BLaER1 (cell line): ENCODE data around the gene MARF1.
A peak's percentile ranks its signal among the peaks of the same experiment; 100 is the strongest.
"Not testable (repeated sequence)": the region's sequence is repeated elsewhere in the genome, so short reads cannot be mapped to it uniquely, and the experiment has no call there.

Source experiments
- H3K27ac ChIP-seq: shearing (Covaris generic); formaldehyde crosslinking; 2 replicates; pipeline ENCODE4 v1.8.1; 2022
- H3K27me3 ChIP-seq: shearing (Covaris generic); formaldehyde crosslinking; 2 replicates; pipeline ENCODE4 v1.8.1; 2022
- H3K36me3 ChIP-seq: shearing (Covaris generic); formaldehyde crosslinking; 2 replicates; pipeline ENCODE4 v1.8.1; 2022
- H3K4me1 ChIP-seq: shearing (Covaris generic); formaldehyde crosslinking; 2 replicates; pipeline ENCODE4 v1.8.1; 2022
- H3K4me2 ChIP-seq: shearing (Covaris generic); formaldehyde crosslinking; 2 replicates; pipeline ENCODE4 v1.8.1; 2022
- H3K4me3 ChIP-seq: shearing (Covaris generic); formaldehyde crosslinking; 2 replicates; pipeline ENCODE4 v1.8.1; 2022
- H3K9ac ChIP-seq: shearing (Covaris generic); formaldehyde crosslinking; 2 replicates; pipeline ENCODE4 v1.8.1; 2022
- H3K9me3 ChIP-seq: shearing (Covaris generic); formaldehyde crosslinking; 2 replicates; pipeline ENCODE4 v1.8.1; 2022
- H4K20me1 ChIP-seq: shearing (Covaris generic); formaldehyde crosslinking; 2 replicates; pipeline ENCODE4 v1.8.1; 2022
- Cebpa-rat ChIP-seq: shearing (Covaris generic); IDR thresholded peaks from 2 replicates; pipeline ENCODE4 v1.8.1; 2022

Gene MARF1

DNA sequence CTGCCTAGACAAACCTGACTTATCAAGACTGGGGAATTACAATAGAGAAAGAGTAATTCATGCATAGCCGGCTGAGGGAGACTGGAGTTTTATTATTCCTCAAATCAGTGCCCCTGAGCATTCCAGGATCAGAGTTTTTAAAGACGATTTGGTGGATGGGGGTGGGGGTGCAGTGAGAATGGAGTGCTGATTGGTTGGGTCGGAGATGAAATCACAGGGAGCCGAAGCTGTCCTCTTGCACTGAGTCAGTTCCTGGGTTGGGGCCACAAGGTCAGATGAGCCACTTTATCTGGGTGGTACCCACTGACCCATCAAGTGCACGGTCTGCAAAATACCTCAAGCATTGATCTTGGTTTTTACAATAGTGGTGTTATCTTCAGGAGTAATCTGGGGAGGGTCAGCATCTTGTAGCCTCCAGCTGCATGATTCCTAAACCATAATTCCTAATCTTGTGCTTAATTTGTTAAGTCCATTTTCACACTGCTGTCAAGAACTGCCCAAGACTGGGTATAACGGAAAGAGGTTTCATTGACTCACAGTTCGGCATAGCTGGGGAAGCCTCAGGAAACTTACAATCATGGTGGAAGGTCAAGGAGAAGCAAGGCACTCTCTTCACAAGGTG is 69.6 kb downstream of the MARF1 start:
- Histone ChIP-seq H3K4me2 (peak overlapping the region; percentile 23; the same call in 1 of the 2 replicates), H3K9ac (no peak overlapping the region), H3K4me1 (peaks cover 9% of the 10 kb centered on the region), H3K9me3 (peaks cover 34% of the 10 kb centered on the region), H3K27ac (no peak overlapping the region), H3K27me3 (no peaks in the 10 kb centered on the region), H3K36me3 (no peaks in the 10 kb centered on the region), H4K20me1 (no peaks in the 10 kb centered on the region), H3K4me3 (no peak overlapping the region)
- TF ChIP-seq Cebpa-rat, result no peak

DNA sequence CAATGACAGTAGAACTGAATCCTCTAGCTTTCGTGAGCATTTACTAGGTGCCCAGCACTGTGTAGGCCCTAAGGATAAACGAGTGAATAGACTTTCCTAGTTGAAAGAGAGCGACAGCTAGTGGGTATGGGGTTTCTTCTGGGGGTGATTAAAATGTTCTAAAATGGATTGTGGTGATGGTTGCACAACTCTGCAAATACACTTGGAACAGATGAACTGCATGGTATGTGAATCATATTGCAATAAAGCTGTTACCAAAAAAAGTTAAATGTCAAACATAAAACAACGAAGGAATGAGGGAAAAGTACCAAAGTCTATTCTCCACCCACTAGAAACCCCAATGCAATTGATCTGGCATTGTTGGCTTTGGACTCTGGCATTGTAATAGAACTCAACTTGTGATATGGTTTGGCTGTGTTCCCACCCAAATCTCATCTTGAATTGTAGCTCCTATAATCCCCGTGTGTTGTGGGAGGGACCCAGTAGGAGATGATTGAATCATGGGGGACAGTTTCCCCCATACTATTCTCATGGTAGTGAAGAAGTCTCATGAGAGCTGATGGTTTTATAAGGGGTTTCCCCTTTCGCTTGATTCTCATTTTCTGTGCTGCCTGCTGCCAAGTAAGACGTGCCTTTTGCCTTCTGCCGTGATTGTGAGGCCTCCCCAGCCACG is 70.5 kb downstream of the MARF1 start:
- H3K9me3 ChIP-seq, result peaks cover 29% of the 10 kb centered on the region
- no peak overlapping the region for H3K4me3 ChIP-seq
- no peak overlapping the region for H3K27ac ChIP-seq
- H3K36me3 ChIP-seq, result no peaks in the 10 kb centered on the region
- H4K20me1 ChIP-seq, result no peaks in the 10 kb centered on the region
- no peak overlapping the region for H3K9ac ChIP-seq
- H3K4me2 ChIP-seq, result peak overlapping the region; percentile 23; the same call in 1 of the 2 replicates
- H3K4me1 ChIP-seq, result peaks cover 9% of the 10 kb centered on the region
- TF ChIP-seq Cebpa-rat, result no peak
- H3K27me3 ChIP-seq, result no peaks in the 10 kb centered on the region

DNA sequence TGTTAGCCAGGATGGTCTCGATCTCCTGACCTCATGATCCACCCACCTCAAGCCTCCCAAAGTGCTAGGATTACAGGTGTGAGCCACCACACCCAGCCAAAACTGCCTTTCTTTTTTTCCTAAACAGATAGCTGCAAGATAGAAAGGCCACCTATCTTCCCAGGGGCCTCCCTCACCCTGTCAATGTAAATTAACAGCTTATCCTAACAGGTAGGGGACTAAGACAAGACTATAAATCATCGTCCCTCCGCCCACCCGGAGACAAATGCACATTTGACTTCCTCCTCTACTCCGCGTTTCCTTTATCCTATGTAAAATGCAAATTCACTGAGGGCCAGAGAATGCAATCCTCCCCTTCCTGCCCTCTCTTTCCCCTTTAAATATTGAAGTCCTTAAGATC is 71.4 kb downstream of the MARF1 start:
- Histone ChIP-seq H3K9ac (no peak overlapping the region), H4K20me1 (no peaks in the 10 kb centered on the region), H3K4me2 (no peak overlapping the region), H3K4me1 (peaks cover 9% of the 10 kb centered on the region), H3K36me3 (no peaks in the 10 kb centered on the region), H3K27ac (no peak overlapping the region), H3K4me3 (no peak overlapping the region), H3K9me3 (peaks cover 20% of the 10 kb centered on the region), H3K27me3 (no peaks in the 10 kb centered on the region)
- no peak for TF ChIP-seq Cebpa-rat

DNA sequence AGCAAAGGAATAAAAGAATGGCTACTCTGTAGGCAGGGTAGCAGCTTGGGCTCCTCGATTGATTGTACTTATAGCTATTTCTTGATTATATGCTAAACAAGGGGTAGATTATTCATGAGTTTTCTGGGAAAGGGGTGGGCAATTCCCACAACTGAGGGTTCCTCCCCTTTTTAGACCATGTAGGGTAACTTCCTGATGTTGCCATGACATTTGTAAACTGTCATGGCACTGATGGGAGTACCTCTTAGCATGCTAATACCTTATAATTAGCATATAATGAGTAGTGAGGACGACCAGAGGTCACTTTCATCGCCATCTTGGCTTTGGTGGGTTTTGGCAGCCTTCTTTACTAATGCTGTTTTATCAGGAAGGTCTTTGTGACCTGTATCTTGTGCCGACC is 72.3 kb downstream of the MARF1 start:
- not testable (repeated sequence) for H3K4me1 ChIP-seq

DNA sequence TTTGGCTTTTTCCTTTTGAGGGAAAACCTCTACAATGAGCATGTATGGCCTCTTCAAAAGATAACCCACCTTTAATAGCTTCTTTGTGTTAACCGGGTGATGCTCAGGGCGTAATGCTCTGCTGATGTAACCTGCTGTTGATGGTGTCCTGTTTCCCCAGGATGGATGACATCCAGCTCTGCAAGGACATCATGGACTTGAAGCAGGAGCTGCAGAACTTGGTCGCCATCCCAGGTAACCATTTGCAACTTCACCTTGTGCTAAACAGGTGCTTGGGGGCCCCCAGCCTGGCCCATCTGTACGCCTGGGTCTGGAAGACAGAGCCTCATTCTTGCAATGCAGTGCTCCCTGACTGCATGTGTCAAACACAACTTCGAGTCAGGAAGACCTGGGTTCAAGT is 75.1 kb downstream of the MARF1 start:
- Histone ChIP-seq H3K9ac (no peak overlapping the region), H3K36me3 (no peaks in the 10 kb centered on the region), H3K4me2 (no peak overlapping the region), H3K4me3 (no peak overlapping the region), H3K9me3 (peaks cover 12% of the 10 kb centered on the region), H3K4me1 (peaks cover 16% of the 10 kb centered on the region), H3K27ac (no peak overlapping the region), H4K20me1 (no peaks in the 10 kb centered on the region), H3K27me3 (no peaks in the 10 kb centered on the region)
- TF ChIP-seq Cebpa-rat, result no peak

More for the DNA sequence above, 72.3 kb downstream of the MARF1 start:
- not testable (repeated sequence) for H3K36me3 ChIP-seq, H3K4me2 ChIP-seq, H3K9ac ChIP-seq, H4K20me1 ChIP-seq, H3K27ac ChIP-seq, H3K4me3 ChIP-seq, H3K27me3 ChIP-seq
- peaks cover 14% of the 10 kb centered on the region for H3K9me3 ChIP-seq

DNA sequence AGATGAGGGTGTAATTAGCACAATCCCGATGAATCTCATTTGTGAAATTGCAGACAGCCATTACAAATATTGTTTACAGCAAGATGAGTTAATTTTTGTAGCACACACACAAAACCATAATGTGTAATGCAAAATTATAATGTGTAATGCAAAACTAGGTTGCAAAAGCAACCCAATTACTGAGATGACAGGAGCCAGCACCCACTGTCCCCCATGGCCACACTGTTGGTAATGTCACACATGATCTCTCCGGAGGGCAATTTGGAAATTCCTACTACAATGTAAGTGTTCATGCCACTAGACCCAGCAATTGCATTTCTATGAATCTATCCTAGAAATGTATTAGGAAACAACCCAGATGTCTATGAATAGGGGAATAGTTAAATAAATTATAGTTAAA is 76.9 kb downstream of the MARF1 start:
- no peaks in the 10 kb centered on the region for H3K36me3 ChIP-seq
- no peak overlapping the region for H3K9ac ChIP-seq
- H3K27ac ChIP-seq, result no peak overlapping the region
- H3K4me1 ChIP-seq, result peaks cover 13% of the 10 kb centered on the region
- H3K9me3 ChIP-seq, result peaks cover 12% of the 10 kb centered on the region
- H3K27me3 ChIP-seq, result no peaks in the 10 kb centered on the region
- TF ChIP-seq Cebpa-rat, result no peak
- no peak overlapping the region for H3K4me2 ChIP-seq
- no peak overlapping the region for H3K4me3 ChIP-seq
- no peaks in the 10 kb centered on the region for H4K20me1 ChIP-seq

DNA sequence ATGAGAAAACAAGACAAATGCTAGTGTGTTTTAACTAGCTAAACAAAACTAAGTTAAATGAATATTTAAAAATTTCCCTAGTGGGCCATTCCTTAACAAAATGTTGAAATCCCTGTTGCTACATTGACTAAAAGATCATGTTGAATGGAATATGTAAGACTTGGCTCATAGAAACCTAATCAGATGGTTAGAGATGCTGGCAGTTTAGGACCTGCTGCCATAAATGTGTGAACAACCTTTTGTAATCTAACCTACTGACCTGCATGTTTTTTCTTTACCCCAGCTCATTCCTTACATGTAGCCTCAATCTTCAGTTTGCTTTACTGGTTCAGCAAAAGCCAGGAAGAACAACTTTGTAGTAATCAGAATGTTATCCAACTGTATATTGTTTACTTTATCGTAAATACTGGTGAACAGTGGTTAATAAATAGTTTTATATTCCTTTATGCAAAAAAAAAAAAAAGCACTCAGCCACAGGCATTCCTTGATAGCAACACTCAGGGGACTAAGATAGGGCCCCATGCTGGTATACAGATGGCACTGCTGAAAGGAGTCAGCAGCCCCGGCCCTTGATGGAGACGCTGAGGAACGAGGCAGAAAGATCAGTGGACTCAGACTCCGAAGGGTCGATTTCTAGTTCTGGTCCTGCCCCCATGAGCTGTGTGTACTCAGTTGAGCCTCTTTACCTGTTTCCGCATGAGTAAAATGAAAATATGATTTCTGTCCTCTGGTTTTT is 78.2 kb downstream of the MARF1 start:
- Histone ChIP-seq H3K9me3 (peaks cover 12% of the 10 kb centered on the region), H3K36me3 (no peaks in the 10 kb centered on the region), H4K20me1 (no peaks in the 10 kb centered on the region), H3K4me1 (peaks cover 13% of the 10 kb centered on the region), H3K4me2 (no peak overlapping the region), H3K27me3 (no peaks in the 10 kb centered on the region), H3K4me3 (no peak overlapping the region), H3K27ac (no peak overlapping the region), H3K9ac (no peak overlapping the region)
- no peak for TF ChIP-seq Cebpa-rat

DNA sequence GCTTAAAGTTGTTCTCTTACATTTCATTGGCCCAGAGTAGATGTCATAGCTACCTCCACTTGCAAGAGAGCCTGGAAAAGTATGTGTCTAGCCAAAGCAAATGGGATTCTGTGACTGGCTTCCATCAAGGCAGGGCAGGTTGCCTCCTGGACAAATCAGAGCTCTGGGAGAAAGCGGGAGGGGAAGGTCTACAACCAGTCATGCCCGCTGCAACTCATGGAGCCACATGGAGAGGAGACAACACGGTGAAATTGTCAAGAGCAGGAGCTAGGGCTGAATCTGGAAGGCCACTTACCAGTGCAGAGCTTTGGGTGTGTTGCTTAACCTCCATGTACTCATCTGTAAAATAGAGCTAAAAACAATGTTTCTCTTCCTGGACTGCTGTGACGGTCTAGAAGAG is 83.8 kb downstream of the MARF1 start:
- H3K9me3 ChIP-seq, result peaks cover 12% of the 10 kb centered on the region
- no peak overlapping the region for H3K4me3 ChIP-seq
- H3K9ac ChIP-seq, result no peak overlapping the region
- H3K27ac ChIP-seq, result no peak overlapping the region
- H3K27me3 ChIP-seq, result no peaks in the 10 kb centered on the region
- no peaks in the 10 kb centered on the region for H3K36me3 ChIP-seq
- no peak overlapping the region for H3K4me2 ChIP-seq
- H4K20me1 ChIP-seq, result no peaks in the 10 kb centered on the region
- TF ChIP-seq Cebpa-rat, result no peak
- peaks cover 9% of the 10 kb centered on the region for H3K4me1 ChIP-seq

DNA sequence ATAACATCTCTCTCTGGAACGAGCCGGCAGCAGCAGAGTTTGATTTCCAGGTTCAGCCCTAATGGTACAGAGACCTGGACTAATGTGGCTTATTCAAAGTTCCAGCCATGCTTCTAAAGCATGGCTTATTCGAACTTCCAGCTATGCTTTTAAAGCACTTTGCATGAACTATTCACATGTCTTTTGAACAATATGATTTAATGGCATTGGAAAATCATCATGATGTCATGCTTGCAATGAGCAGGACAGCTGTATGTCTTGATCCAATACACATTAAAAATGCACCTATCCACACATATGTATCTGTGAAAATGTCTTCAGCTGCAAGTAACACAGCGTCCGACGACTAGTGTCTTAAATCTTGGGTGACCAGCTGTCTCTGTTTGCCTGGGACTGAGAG is 85.7 kb downstream of the MARF1 start:
- H3K4me2 ChIP-seq, result no peak overlapping the region
- no peaks in the 10 kb centered on the region for H3K27me3 ChIP-seq
- TF ChIP-seq Cebpa-rat, result no peak
- no peaks in the 10 kb centered on the region for H4K20me1 ChIP-seq
- H3K27ac ChIP-seq, result no peak overlapping the region
- H3K4me3 ChIP-seq, result no peak overlapping the region
- no peak overlapping the region for H3K9ac ChIP-seq
- H3K36me3 ChIP-seq, result no peaks in the 10 kb centered on the region
- H3K4me1 ChIP-seq, result no peaks in the 10 kb centered on the region
- H3K9me3 ChIP-seq, result no peaks in the 10 kb centered on the region

DNA sequence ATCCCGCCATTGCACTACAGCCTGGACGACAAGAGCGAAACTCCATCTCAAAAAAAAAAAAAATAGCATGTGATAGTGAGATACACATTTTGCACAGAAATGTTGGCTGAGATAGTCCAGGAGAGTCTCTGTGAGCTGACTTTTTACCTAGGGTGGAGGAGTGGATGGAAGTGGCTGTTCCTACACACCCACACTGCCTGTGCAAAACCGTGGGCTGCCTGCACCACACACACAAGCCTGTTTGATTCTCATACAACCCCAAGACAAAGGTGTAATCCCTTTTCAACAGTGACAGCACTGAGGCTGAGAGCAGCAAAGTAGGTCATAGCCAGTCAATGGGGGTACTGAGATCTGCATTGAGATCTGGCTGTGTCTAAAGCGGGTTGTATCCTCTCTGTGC is 86.8 kb downstream of the MARF1 start:
- H4K20me1 ChIP-seq, result no peaks in the 10 kb centered on the region
- H3K36me3 ChIP-seq, result no peaks in the 10 kb centered on the region
- H3K4me2 ChIP-seq, result no peak overlapping the region
- no peaks in the 10 kb centered on the region for H3K9me3 ChIP-seq
- H3K4me3 ChIP-seq, result no peak overlapping the region
- H3K27ac ChIP-seq, result no peak overlapping the region
- TF ChIP-seq Cebpa-rat, result no peak
- no peak overlapping the region for H3K9ac ChIP-seq
- 0 out of 2 replicates have a peak, but pooled peaks cover 5% of the 10 kb centered on the region for H3K4me1 ChIP-seq
- no peaks in the 10 kb centered on the region for H3K27me3 ChIP-seq
